IMR-90 (cell line): Measurements from ENCODE around the gene WNK1. TPM values are rescaled to one million over a fixed set of nuclear protein-coding genes. Genes with fewer than 3 reads are reported as not detected.

ENCODE experiments used
- ATAC-seq: fragments of 200-7000 bp; cut with Tn5 transposase; 2 replicates; pipeline ENCODE4 v1.9.1; 2020; ENCODE audit warnings: low read depth, mild to moderate bottlenecking, moderate library complexity
- BruUV-seq: library from RNA; stranded (reverse); fragments of 400-500 nt; replicated peaks from 2 replicates; lab custom pipeline; 2021; lab: Mats Ljungman, UMichigan
- CTCF ChIA-PET: fragments of 300-600 bp; formaldehyde crosslinking; extraction: SDS; loops from one replicate; lab custom pipeline; 2021; ENCODE audit warnings: antibody characterized with exemption; lab: Yijun Ruan, JAX
- POLR2A ChIA-PET: fragments of 300-600 bp; sonication (Branson Sonifier 250); formaldehyde crosslinking; loops from one replicate; lab custom pipeline; 2022; ENCODE audit warnings: antibody characterized with exemption; ENCODE audit not compliant: unreplicated experiment; lab: Charles Lee
- DNase-seq: peaks from one replicate; pipeline ENCODE4 v3.0.0; 2013
- H2AFZ ChIP-seq: replicated peaks from 2 replicates; pipeline ENCODE3; 2013; ENCODE audit warnings: low read length, mild to moderate bottlenecking; ENCODE audit not compliant: poor library complexity
- H2AK5ac ChIP-seq: 2 replicates; pipeline ENCODE4 v1.6.1; 2013; ENCODE audit warnings: low read depth, low read length, inconsistent platforms
- H2AK9ac ChIP-seq: replicated peaks from 2 replicates; pipeline ENCODE3; 2013; ENCODE audit warnings: mild to moderate bottlenecking, low read depth, low read length, moderate library complexity; ENCODE audit not compliant: poor library complexity
- H2BK120ac ChIP-seq: 2 replicates; pipeline ENCODE4 v1.6.1; 2013; ENCODE audit warnings: low read depth, low read length, inconsistent platforms
- H2BK15ac ChIP-seq: 3 replicates; pipeline ENCODE4 v1.6.1; 2013; ENCODE audit warnings: low read depth, low read length, inconsistent platforms
- H2BK20ac ChIP-seq: 2 replicates; pipeline ENCODE4 v1.6.1; 2013; ENCODE audit warnings: low read depth, mild to moderate bottlenecking, inconsistent platforms, low read length, moderate library complexity
- H2BK5ac ChIP-seq: 2 replicates; pipeline ENCODE4 v1.6.1; 2013; ENCODE audit warnings: mild to moderate bottlenecking, low read depth, low read length, inconsistent platforms; ENCODE audit not compliant: poor library complexity, severe bottlenecking
- H3K14ac ChIP-seq: replicated peaks from 2 replicates; pipeline ENCODE4 v1.6.1; 2013; ENCODE audit warnings: low read depth, low read length, inconsistent platforms
- H3K18ac ChIP-seq: 2 replicates; pipeline ENCODE4 v1.6.1; 2013; ENCODE audit warnings: low read depth, low read length, control low read depth
- H3K23ac ChIP-seq: 2 replicates; pipeline ENCODE4 v1.6.1; 2013; ENCODE audit warnings: low read depth, low read length, inconsistent platforms
- H3K27ac ChIP-seq: 2 replicates; pipeline ENCODE4 v1.5.1; 2013; ENCODE audit warnings: mild to moderate bottlenecking, control low read depth, low read length; ENCODE audit not compliant: insufficient read depth
- H3K27me3 ChIP-seq: 2 replicates; pipeline ENCODE4 v1.6.1; 2013; ENCODE audit warnings: low read length; ENCODE audit not compliant: control insufficient read depth, insufficient read depth
- H3K36me3 ChIP-seq: 2 replicates; pipeline ENCODE4 v1.6.1; 2013; ENCODE audit warnings: low read length, mixed read lengths; ENCODE audit not compliant: control insufficient read depth, insufficient read depth
- H3K4ac ChIP-seq: 2 replicates; pipeline ENCODE4 v1.6.1; 2013; ENCODE audit warnings: low read depth, low read length, inconsistent platforms
- H3K4me1 ChIP-seq: 2 replicates; pipeline ENCODE4 v1.6.1; 2013; ENCODE audit warnings: low read length, mixed read lengths; ENCODE audit not compliant: control insufficient read depth, insufficient read depth
- H3K4me2 ChIP-seq: 2 replicates; pipeline ENCODE4 v1.6.1; 2013; ENCODE audit warnings: low read depth, mild to moderate bottlenecking, control low read depth, low read length, moderate library complexity
- H3K4me3 ChIP-seq: 2 replicates; pipeline ENCODE4 v1.5.1; 2013; ENCODE audit warnings: low read depth, mild to moderate bottlenecking, control low read depth, low read length, moderate library complexity; ENCODE audit not compliant: insufficient read depth
- H3K56ac ChIP-seq: 2 replicates; pipeline ENCODE4 v1.6.1; 2013; ENCODE audit warnings: low read length, inconsistent platforms; ENCODE audit not compliant: insufficient read depth; ENCODE audit errors: extremely low read depth
- H3K79me1 ChIP-seq, 2 experiments: 2 replicates each; pipeline ENCODE4 v1.6.1; 2013; ENCODE audit warnings: low read length in 2 of 2, inconsistent platforms in 1 of 2, low read depth in 1 of 2
- H3K9ac ChIP-seq: 2 replicates; pipeline ENCODE4 v1.6.1; 2013; ENCODE audit warnings: low read depth, low read length, control low read depth
- H3K9me1 ChIP-seq: 2 replicates; pipeline ENCODE4 v1.6.1; 2013; ENCODE audit warnings: low read length, inconsistent platforms; ENCODE audit not compliant: insufficient read depth
- H3K9me3 ChIP-seq: 2 replicates; pipeline ENCODE4 v1.6.1; 2013; ENCODE audit warnings: low read length; ENCODE audit not compliant: control insufficient read depth, insufficient read depth
- H4K20me1 ChIP-seq: 2 replicates; pipeline ENCODE4 v1.6.1; 2013; ENCODE audit warnings: low read length, inconsistent platforms; ENCODE audit not compliant: insufficient read depth
- H4K5ac ChIP-seq: 2 replicates; pipeline ENCODE4 v1.6.1; 2013; ENCODE audit warnings: mild to moderate bottlenecking, low read depth, low read length, control low read depth
- H4K8ac ChIP-seq, 2 experiments: 2 replicates each; pipeline ENCODE4 v1.6.1; 2013; ENCODE audit warnings: low read depth in 2 of 2, low read length in 2 of 2, control low read depth in 1 of 2, inconsistent platforms in 1 of 2
- H4K91ac ChIP-seq: 2 replicates; pipeline ENCODE4 v1.6.1; 2013; ENCODE audit warnings: low read depth, low read length, inconsistent platforms; ENCODE audit not compliant: insufficient read depth
- NFE2L2 ChIP-seq: fragments of 150-350 bp; IDR thresholded peaks from 2 replicates; pipeline ENCODE4 v1.6.1; 2016; ENCODE audit warnings: low read depth, mild to moderate bottlenecking, low read length
- RCOR1 ChIP-seq: IDR thresholded peaks from 2 replicates; pipeline ENCODE4 v1.6.1; 2012; ENCODE audit warnings: mild to moderate bottlenecking, low read length, improper control_type of control experiment; ENCODE audit not compliant: insufficient replicate concordance
- USF2 ChIP-seq: fragments of 150-350 bp; IDR thresholded peaks from 2 replicates; pipeline ENCODE4 v1.6.1; 2017; ENCODE audit warnings: mild to moderate bottlenecking, antibody characterized with exemption, low read length, low read depth
- dilution Hi-C: fragments of 300-500 bp; cut with HindIII; formaldehyde crosslinking; loops from one replicate; pipeline ENCODE4 v1.14.3; 2018; ENCODE audit warnings: low sequenced_read_pairs; ENCODE audit not compliant: unreplicated experiment
- in situ Hi-C: fragments of 300-500 bp; cut with MboI; formaldehyde crosslinking; loops from 3 replicates; pipeline ENCODE4 v1.14.3; 2019; ENCODE audit warnings: low sequenced_read_pairs, inconsistent platforms, mixed read lengths
- intact Hi-C: fragments of 100-400 bp; cut with micrococcal nuclease; formaldehyde crosslinking; loops from 2 replicates; pipeline ENCODE4 v1.10.0; 2022
- polyA plus RNA-seq, 3 experiments: library from polyadenylated mRNA; depleted of rRNA; stranded (reverse); fragments of >200 nt; gene quantifications; 2 replicates each; pipeline ENCODE4 v1.2.3, GENCODE V29; 2012; ENCODE audit warnings: low replicate concordance in 1 of 3
- total RNA-seq: library from RNA; depleted of rRNA; stranded (reverse); fragments of >200 nt; gene quantifications from 2 replicates; pipeline ENCODE4 v1.2.3, GENCODE V29; 2012

Gene WNK1
- total and polyA plus RNA-seq, 2 of the 4 experiments (the other 2 are of a cell fraction) = 36.9 to 42.8 TPM

GRCh38 chr12:793711-794110 lies 41.3 kb downstream of the WNK1 start:
- Histone ChIP-seq H3K4ac (no peak overlapping the region), H3K36me3 (no peaks in the 10 kb centered on the region), H4K91ac (no peak overlapping the region), H2BK15ac (no peak overlapping the region), H3K9ac (no peak overlapping the region), H2BK120ac (no peak overlapping the region), H3K18ac (no peak overlapping the region), H2BK5ac (no peak overlapping the region), H2AK9ac (no peak overlapping the region), H3K9me3 (no peaks in the 10 kb centered on the region), H3K79me1 (peaks cover 21 to 65% of the 10 kb centered on the region in 2 experiments), H4K8ac (no peak overlapping the region), H4K20me1 (peaks cover 50% of the 10 kb centered on the region), H4K5ac (no peak overlapping the region), H2AFZ (no peak overlapping the region), H3K4me1 (peaks cover 4% of the 10 kb centered on the region), H2AK5ac (no peak overlapping the region), H3K27me3 (no peaks in the 10 kb centered on the region), H3K4me3 (no peak overlapping the region), H3K4me2 (no peak overlapping the region), H3K9me1 (peaks cover 16% of the 10 kb centered on the region), H3K27ac (no peak overlapping the region), H3K23ac (no peak overlapping the region), H2BK20ac (no peak overlapping the region), H3K56ac (no peak overlapping the region), H3K14ac (no peak overlapping the region)
- POLR2A ChIA-PET = no interaction called here
- in situ Hi-C loops (no loop called here), dilution Hi-C loops (no loop called here), intact Hi-C loops (loop anchor here (5.0 kb wide), 1 partner anchor 36 kb away; no protein-coding TSS in a partner anchor)
- TF ChIP-seq NFE2L2 = no peak
- no peak for TF ChIP-seq USF2
- TF ChIP-seq RCOR1 = no peak
- ATAC-seq = no peak
- no TSS peak for BruUV-seq
- no peak for DNase-seq
- CTCF ChIA-PET = interaction anchor here (0.6 to 1.4 kb wide), 2 partner anchors 124 to 218 kb away, joined by 4 read pairs; no protein-coding TSS in a partner anchor
